Neural cell (in vitro differentiated cells): ENCODE measurements around the gene PRKCE. TPM values are rescaled to one million over a fixed set of nuclear protein-coding genes. Genes with fewer than 3 reads are reported as not detected.
"Not testable (repeated sequence)": the region's sequence is repeated elsewhere in the genome, so short reads cannot be mapped to it uniquely, and the experiment has no call there.

Source experiments
- H2AFZ ChIP-seq: fragments of 200-600, 300-800 bp; sonication (generic), shearing (Covaris generic); 2 replicates; pipeline ENCODE4 v1.6.0; 2014; ENCODE audit warnings: low read depth, mild to moderate bottlenecking, antibody characterized with exemption, low read length, moderate library complexity
- H3F3A ChIP-seq: fragments of 200-600 bp; shearing (Covaris generic); 2 replicates; pipeline ENCODE4 v1.6.1; 2016; ENCODE audit warnings: mild to moderate bottlenecking, moderate library complexity, mixed read lengths, antibody characterized with exemption, low read length; ENCODE audit not compliant: insufficient read depth, poor library complexity, severe bottlenecking
- H3K27ac ChIP-seq: fragments of 200-600, 300-800 bp; sonication (generic), shearing (Covaris generic); 2 replicates; pipeline ENCODE4 v1.5.1; 2014; ENCODE audit warnings: mild to moderate bottlenecking, low read length, moderate library complexity
- H3K27me3 ChIP-seq: fragments of 300-800, 200-600 bp; sonication (generic), shearing (Covaris generic); 2 replicates; pipeline ENCODE4 v1.6.0; 2014; ENCODE audit warnings: mild to moderate bottlenecking, low read depth, low read length, moderate library complexity; ENCODE audit not compliant: insufficient read depth
- H3K36me3 ChIP-seq: fragments of 300-800, 200-600 bp; sonication (generic), shearing (Covaris generic); 2 replicates; pipeline ENCODE4 v1.5.1; 2014; ENCODE audit warnings: mild to moderate bottlenecking, antibody characterized with exemption, low read length, moderate library complexity; ENCODE audit not compliant: insufficient read depth
- H3K4me2 ChIP-seq: fragments of 300-800, 200-600 bp; sonication (generic), shearing (Covaris generic); 2 replicates; pipeline ENCODE4 v1.6.0; 2014; ENCODE audit warnings: mild to moderate bottlenecking, low read length
- H3K4me3 ChIP-seq: fragments of 300-800, 200-600 bp; sonication (generic), shearing (Covaris generic); 2 replicates; pipeline ENCODE4 v1.5.1; 2014; ENCODE audit warnings: mild to moderate bottlenecking, low read length, moderate library complexity
- H3K79me2 ChIP-seq: fragments of 200-600 bp; shearing (Covaris generic); replicated peaks from 2 replicates; pipeline ENCODE4 v1.6.0; 2014; ENCODE audit warnings: mild to moderate bottlenecking, low read length, moderate library complexity; ENCODE audit not compliant: insufficient read depth
- H3K9ac ChIP-seq: fragments of 300-800, 200-600 bp; sonication (generic), shearing (Covaris generic); 2 replicates; pipeline ENCODE4 v1.6.1; 2016; ENCODE audit warnings: mild to moderate bottlenecking, low read length, mixed read lengths
- H3K9me2 ChIP-seq: fragments of 200-600 bp; shearing (Covaris generic); 2 replicates; pipeline ENCODE4 v1.6.1; 2016; ENCODE audit warnings: mild to moderate bottlenecking, low read length, mixed read lengths; ENCODE audit not compliant: insufficient read depth
- H3K9me3 ChIP-seq: fragments of 200-600, 300-800 bp; sonication (generic), shearing (Covaris generic); 2 replicates; pipeline ENCODE4 v1.6.1; 2016; ENCODE audit warnings: mild to moderate bottlenecking, mixed run types, low read length, moderate library complexity, mixed read lengths
- H4K20me1 ChIP-seq: fragments of 200-600 bp; shearing (Covaris generic); 2 replicates; pipeline ENCODE4 v1.6.1; 2016; ENCODE audit warnings: mild to moderate bottlenecking, mixed run types; ENCODE audit not compliant: insufficient read depth
- CTCF ChIP-seq: fragments of 450-650 bp; IDR thresholded peaks from 2 replicates; pipeline ENCODE4 v1.5.1; 2014; ENCODE audit warnings: antibody characterized with exemption, mild to moderate bottlenecking, moderate library complexity; ENCODE audit not compliant: poor library complexity, severe bottlenecking
- EP300 ChIP-seq: fragments of 450-650 bp; conservative IDR thresholded peaks from 2 replicates; pipeline ENCODE4 v1.6.1; 2014; ENCODE audit warnings: antibody characterized with exemption, mild to moderate bottlenecking, moderate library complexity; ENCODE audit not compliant: poor library complexity, severe bottlenecking
- EZH2 ChIP-seq: fragments of 200-600, 300-800 bp; shearing (Covaris generic), sonication (generic); IDR thresholded peaks from 2 replicates; pipeline ENCODE4 v1.6.1; 2014; ENCODE audit warnings: antibody characterized with exemption, low read length, borderline replicate concordance, mild to moderate bottlenecking; ENCODE audit not compliant: insufficient read depth, poor library complexity, severe bottlenecking
- MXI1 ChIP-seq: fragments of 450-650 bp; conservative IDR thresholded peaks from 2 replicates; pipeline ENCODE4 v1.6.1; 2014; ENCODE audit warnings: antibody characterized with exemption, mild to moderate bottlenecking; ENCODE audit not compliant: poor library complexity, severe bottlenecking
- POLR2AphosphoS5 ChIP-seq: IDR thresholded peaks from 2 replicates; pipeline ENCODE4 v1.6.1; 2012
- RAD21 ChIP-seq: fragments of 450-650 bp; conservative IDR thresholded peaks from 2 replicates; pipeline ENCODE4 v1.6.1; 2014; ENCODE audit warnings: antibody characterized with exemption, mild to moderate bottlenecking, moderate library complexity
- SMC3 ChIP-seq: fragments of 450-650 bp; conservative IDR thresholded peaks from 2 replicates; pipeline ENCODE4 v1.6.1; 2014; ENCODE audit warnings: antibody characterized with exemption, mild to moderate bottlenecking, moderate library complexity; ENCODE audit not compliant: poor library complexity
- TAF1 ChIP-seq: IDR thresholded peaks from 2 replicates; pipeline ENCODE4 v1.6.1; 2012; ENCODE audit warnings: low read depth
- polyA plus RNA-seq: library from polyadenylated mRNA; depleted of rRNA; stranded (reverse); fragments of >200 nt; gene quantifications from 2 replicates; pipeline ENCODE4 v1.2.3, GENCODE V29; 2014
- TF ChIP-seq, protein P1 (sequence below): IDR thresholded peaks from 2 replicates; pipeline ENCODE4 v1.6.1; 2012; ENCODE audit warnings: borderline replicate concordance

Gene PRKCE
- polyA plus RNA-seq, 1 donor from 2014 or later: 5.4 TPM

DNA sequence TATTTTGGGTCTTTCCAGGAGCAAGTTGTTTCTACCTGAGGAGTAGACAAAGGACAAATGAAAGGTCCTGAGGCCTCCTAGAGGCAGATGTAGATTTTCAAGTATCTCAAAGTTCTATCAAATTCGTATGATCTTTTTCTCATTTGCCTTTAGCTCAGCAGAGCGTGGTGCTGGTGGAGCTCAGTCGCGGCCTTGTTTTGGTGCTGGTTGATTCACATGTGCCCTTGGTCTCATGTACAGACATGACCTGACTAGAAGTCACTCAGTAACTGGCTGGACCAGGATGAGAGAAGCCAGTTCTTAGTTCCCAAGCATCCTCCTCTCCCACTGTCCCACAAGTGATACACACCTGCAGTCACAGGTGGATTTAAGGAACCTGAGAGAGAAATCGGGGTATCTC lies 264.0 kb downstream of the PRKCE start:
- Histone ChIP-seq H3K9me3 (no peaks in the 10 kb centered on the region), H3K79me2 (no peaks in the 10 kb centered on the region), H3K9ac (no peak overlapping the region), H3F3A (no peaks in the 10 kb centered on the region), H3K9me2 (no peaks in the 10 kb centered on the region), H3K4me3 (no peak overlapping the region), H3K27ac (no peak overlapping the region), H4K20me1 (no peaks in the 10 kb centered on the region), H3K4me2 (no peak overlapping the region), H2AFZ (no peak overlapping the region), H3K36me3 (no peaks in the 10 kb centered on the region), H3K27me3 (no peaks in the 10 kb centered on the region)
- TF ChIP-seq MXI1: no peak
- no peak for TF ChIP-seq SMC3
- TF ChIP-seq POLR2AphosphoS5: no peak
- no peak for TF ChIP-seq TAF1
- TF ChIP-seq, protein P1, sequence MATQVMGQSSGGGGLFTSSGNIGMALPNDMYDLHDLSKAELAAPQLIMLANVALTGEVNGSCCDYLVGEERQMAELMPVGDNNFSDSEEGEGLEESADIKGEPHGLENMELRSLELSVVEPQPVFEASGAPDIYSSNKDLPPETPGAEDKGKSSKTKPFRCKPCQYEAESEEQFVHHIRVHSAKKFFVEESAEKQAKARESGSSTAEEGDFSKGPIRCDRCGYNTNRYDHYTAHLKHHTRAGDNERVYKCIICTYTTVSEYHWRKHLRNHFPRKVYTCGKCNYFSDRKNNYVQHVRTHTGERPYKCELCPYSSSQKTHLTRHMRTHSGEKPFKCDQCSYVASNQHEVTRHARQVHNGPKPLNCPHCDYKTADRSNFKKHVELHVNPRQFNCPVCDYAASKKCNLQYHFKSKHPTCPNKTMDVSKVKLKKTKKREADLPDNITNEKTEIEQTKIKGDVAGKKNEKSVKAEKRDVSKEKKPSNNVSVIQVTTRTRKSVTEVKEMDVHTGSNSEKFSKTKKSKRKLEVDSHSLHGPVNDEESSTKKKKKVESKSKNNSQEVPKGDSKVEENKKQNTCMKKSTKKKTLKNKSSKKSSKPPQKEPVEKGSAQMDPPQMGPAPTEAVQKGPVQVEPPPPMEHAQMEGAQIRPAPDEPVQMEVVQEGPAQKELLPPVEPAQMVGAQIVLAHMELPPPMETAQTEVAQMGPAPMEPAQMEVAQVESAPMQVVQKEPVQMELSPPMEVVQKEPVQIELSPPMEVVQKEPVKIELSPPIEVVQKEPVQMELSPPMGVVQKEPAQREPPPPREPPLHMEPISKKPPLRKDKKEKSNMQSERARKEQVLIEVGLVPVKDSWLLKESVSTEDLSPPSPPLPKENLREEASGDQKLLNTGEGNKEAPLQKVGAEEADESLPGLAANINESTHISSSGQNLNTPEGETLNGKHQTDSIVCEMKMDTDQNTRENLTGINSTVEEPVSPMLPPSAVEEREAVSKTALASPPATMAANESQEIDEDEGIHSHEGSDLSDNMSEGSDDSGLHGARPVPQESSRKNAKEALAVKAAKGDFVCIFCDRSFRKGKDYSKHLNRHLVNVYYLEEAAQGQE: no peak
- TF ChIP-seq CTCF: no peak
- no peak for TF ChIP-seq EP300
- no peak for TF ChIP-seq EZH2
- TF ChIP-seq RAD21: no peak

DNA sequence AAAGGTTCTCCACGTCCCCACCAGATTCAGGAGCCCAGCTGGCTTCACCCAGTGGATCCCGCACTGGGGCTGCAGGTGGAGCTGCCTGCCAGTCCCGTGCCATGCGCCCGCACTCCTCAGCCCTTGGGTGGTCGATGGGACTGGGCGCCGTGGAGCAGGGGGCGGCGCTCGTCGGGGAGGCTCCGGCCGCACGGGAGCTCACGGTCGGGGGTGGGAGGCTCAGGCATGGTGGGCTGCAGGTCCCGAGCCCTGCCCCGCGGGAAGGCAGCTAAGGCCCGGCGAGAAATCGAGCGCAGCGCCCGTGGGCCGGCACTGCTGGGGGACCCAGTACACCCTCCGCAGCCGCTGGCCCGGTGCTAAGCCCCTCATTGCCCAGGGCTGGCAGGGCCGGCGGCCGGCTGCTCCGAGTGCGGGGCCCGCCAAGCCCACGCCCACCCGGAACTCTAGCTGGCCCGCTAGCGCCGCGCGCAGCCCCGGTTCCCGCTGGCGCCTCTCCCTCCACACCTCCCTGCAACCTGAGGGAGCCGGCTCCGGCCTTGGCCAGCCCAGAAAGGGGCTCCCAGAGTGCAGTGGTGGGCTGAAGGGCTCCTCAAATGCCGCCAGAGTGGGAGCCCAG lies 266.2 kb downstream of the PRKCE start:
- not testable (repeated sequence) for H3K27ac ChIP-seq, H3K9me2 ChIP-seq, H3K4me3 ChIP-seq, H3K9me3 ChIP-seq, H3K4me2 ChIP-seq, H3K27me3 ChIP-seq, H3F3A ChIP-seq, H2AFZ ChIP-seq, H3K79me2 ChIP-seq, H3K36me3 ChIP-seq, H3K9ac ChIP-seq, H4K20me1 ChIP-seq
